Stomach (tissue), 9 donors: Measurements from ENCODE around the gene SURF2. TPM values are rescaled to one million over a fixed set of nuclear protein-coding genes. Genes with fewer than 3 reads are reported as not detected.
A peak's percentile ranks its signal among the peaks of the same experiment; 100 is the strongest.
"Not testable (repeated sequence)": the region's sequence is repeated elsewhere in the genome, so short reads cannot be mapped to it uniquely, and the experiment has no call there.

Experiments used
- DNase-seq, 2 donors: peaks; one replicate each; pipeline versions ENCODE4 v3.0.0 to v3.0.0-alpha.2; 2013 to 2019
- H3K27ac ChIP-seq, 5 donors: fragments of 200-600 bp in 4 of 5; sonication (generic) in 4 of 5; one replicate each; pipeline ENCODE4 v1.5.1; 2013 to 2019; ENCODE audit warnings: mild to moderate bottlenecking in 1 of 5, moderate library complexity in 1 of 5
- H3K27me3 ChIP-seq, 3 donors: fragments of 200-600 bp; sonication (generic); one replicate each; pipeline ENCODE4 v1.5.1; 2017 to 2019; ENCODE audit warnings: mixed run types in 1 of 3
- H3K36me3 ChIP-seq, 4 donors: fragments of 200-600 bp; sonication (generic); 1 replicate in 3 of 4; 2 replicates in 1 of 4; pipeline ENCODE4 v1.5.1; 2016 to 2019
- H3K4me1 ChIP-seq, 4 donors: fragments of 200-600 bp; sonication (generic); one replicate each; pipeline ENCODE4 v1.5.1; 2016 to 2019
- H3K4me3 ChIP-seq, 4 donors: fragments of 200-600 bp; sonication (generic) in 3 of 4; one replicate each; pipeline ENCODE4 v1.5.1; 2016 to 2019; ENCODE audit warnings: mild to moderate bottlenecking in 1 of 4
- H3K9me3 ChIP-seq, 4 donors: fragments of 200-600 bp; sonication (generic); one replicate each; pipeline ENCODE4 v1.5.1; 2016 to 2019
- CTCF ChIP-seq, 7 experiments: fragments of 450-650 bp in 4 of 7; fragments of 200-600 bp in 3 of 7; sonication (generic) in 3 of 7; IDR thresholded peaks; one replicate each; pipeline ENCODE4 v1.5.1; 2016 to 2019; ENCODE audit warnings: antibody characterized with exemption in 7 of 7, control low read depth in 2 of 7, mild to moderate bottlenecking in 1 of 7
- EP300 ChIP-seq: sonication (generic); formaldehyde crosslinking; IDR thresholded peaks from one replicate; pipeline ENCODE4 v1.6.1; 2017; ENCODE audit warnings: antibody characterized with exemption
- POLR2A ChIP-seq, 4 donors: fragments of 450-650 bp; IDR thresholded peaks; one replicate each; pipeline ENCODE4 v1.6.1; 2016; ENCODE audit warnings: antibody characterized with exemption in 4 of 4, control low read depth in 2 of 4, mild to moderate bottlenecking in 1 of 4, moderate library complexity in 1 of 4
- POLR2AphosphoS5 ChIP-seq, 3 donors: sonication (generic); formaldehyde crosslinking; IDR thresholded peaks; one replicate each; pipeline ENCODE4 v1.6.1; 2016; ENCODE audit warnings: antibody characterized with exemption in 3 of 3
- WGBS, 5 donors: extraction: QIAGEN DNeasy Blood & Tissue Kit in 3 of 5; methylation state at CpG; one replicate each; pipeline versions ENCODE4 v1.1.5 to v1.1.7; 2013 to 2018; 5-methylcytosine and 5-hydroxymethylcytosine counted together
- intact Hi-C: fragments of 100-400 bp; cut with DNase I; formaldehyde crosslinking; loops from one replicate; pipeline ENCODE4 v1.15.1; 2023; ENCODE audit warnings: low total_unique reads
- polyA plus RNA-seq, 3 donors: library from polyadenylated mRNA; stranded (reverse); fragments of 200-250 nt; gene quantifications; one replicate each; pipeline ENCODE4 v1.2.3, GENCODE V29; 2013
- total RNA-seq, 5 donors: library from RNA; depleted of rRNA; stranded (reverse); fragments of >200 nt; gene quantifications; one replicate each; pipeline versions ENCODE4 v1.1.0 to v1.2.3, GENCODE V29; 2014 to 2016
- donor health status: healthy with polysubstance abuse.
- donor health status: Bipolar disorder and iron deficiency.
- donor health status: healthy.

The SURF2 gene
- total and polyA plus RNA-seq, 8 donors = 1.8 to 75.3 (median 33.2) TPM

DNA sequence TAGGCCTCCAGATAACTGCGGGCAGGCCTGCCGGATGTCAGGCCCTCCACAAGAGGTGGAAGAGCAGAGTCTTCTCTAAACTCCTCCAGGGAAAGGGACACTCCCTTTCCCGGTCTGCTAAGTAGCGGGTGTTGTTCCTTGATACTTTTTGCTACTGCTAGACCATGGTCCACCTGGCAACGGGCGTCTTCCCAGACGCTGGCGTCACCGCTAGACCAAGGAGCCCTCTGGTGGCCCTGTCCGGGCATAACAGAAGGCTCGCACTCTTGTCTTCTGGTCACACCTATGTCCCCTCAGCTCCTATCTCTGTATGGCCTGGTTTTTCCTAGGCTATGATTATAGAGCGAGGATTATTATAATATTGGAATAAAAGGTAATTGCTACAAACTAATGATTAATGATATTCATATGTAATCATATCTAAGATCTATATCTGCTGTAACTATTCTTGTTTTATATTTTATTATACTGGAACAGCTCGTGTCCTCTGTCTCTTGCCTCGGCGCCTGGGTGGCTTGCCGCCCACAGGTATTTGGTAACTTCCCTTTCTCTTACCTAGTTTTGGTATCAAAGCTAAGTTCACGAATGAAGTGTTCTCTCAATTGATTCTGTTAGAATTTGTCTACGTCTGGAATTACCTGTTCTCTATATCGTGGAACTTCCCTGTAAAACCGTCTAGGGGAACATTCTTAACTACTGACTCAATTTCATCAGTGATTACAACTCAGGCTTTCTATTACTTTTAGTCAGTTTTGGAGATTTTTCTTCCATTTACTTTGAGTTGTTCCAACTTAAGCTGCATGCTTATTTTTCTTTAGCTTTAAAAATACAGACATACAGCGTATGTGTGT is 26.8 kb upstream of the SURF2 start:
- not testable (repeated sequence) for H3K9me3 ChIP-seq, H3K27me3 ChIP-seq, H3K27ac ChIP-seq, H3K4me3 ChIP-seq
- DNase-seq = peak in 1 of 2 donors; percentile 61
- Histone ChIP-seq H3K4me1 (peaks cover 8 to 12% (median 11%) of the 10 kb centered on the region in 4 donors), H3K36me3 (peaks cover 40 to 50% (median 48%) of the 10 kb centered on the region in 4 donors)
- TF ChIP-seq CTCF (IDR thresholded peaks at IDR 0.05) (peak in 5 of 7 experiments; percentile 44 to 69 (median 57)), POLR2AphosphoS5 (IDR thresholded peaks at IDR 0.05) (peak in 1 of 3 donors; percentile 29)
- intact Hi-C loops = loop anchor here (5.0 kb wide), 1 partner anchor 142 kb away; no protein-coding TSS in a partner anchor
- 55 to 64% (median 60%) methylated on average over 21 of the region's 21 CpGs for WGBS, 5 donors

DNA sequence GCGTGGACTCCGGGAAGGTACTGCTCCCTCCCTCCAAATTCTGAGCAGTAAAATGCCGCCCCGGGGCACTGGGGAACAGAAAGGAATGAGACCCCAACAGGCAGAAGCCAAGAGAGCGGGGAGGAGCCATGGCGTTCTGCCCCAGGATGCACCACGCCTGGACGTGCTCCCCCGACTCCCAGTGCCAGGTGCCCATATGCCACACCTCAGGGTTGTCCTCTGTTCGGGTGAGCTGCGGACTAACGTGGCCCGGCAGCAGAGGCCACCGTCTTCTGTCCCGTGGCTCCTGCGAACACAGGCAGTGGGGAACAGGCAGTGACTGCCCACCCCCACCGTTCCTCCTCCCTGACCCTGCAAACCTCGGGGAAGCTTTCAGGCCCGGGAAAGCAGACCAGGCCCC is 25.1 kb upstream of the SURF2 start:
- H3K4me1 ChIP-seq = peaks cover 17 to 27% (median 21%) of the 10 kb centered on the region in 4 donors
- intact Hi-C loops = no loop called here
- WGBS, 5 donors = 83 to 85% (median 84%) methylated on average over 18 to 19 of the region's 19 CpGs
- H3K27me3 ChIP-seq = no peaks in the 10 kb centered on the region
- H3K36me3 ChIP-seq = peaks cover 41 to 52% (median 48%) of the 10 kb centered on the region in 4 donors
- TF ChIP-seq POLR2A (IDR thresholded peaks at IDR 0.05) = no peak
- no peak for TF ChIP-seq EP300
- TF ChIP-seq POLR2AphosphoS5 (IDR thresholded peaks at IDR 0.05) = no peak
- no peak for TF ChIP-seq CTCF (IDR thresholded peaks at IDR 0.05)
- no peak overlapping the region for H3K27ac ChIP-seq
- H3K4me3 ChIP-seq = no peak overlapping the region
- no peak for DNase-seq
- no peaks in the 10 kb centered on the region for H3K9me3 ChIP-seq

DNA sequence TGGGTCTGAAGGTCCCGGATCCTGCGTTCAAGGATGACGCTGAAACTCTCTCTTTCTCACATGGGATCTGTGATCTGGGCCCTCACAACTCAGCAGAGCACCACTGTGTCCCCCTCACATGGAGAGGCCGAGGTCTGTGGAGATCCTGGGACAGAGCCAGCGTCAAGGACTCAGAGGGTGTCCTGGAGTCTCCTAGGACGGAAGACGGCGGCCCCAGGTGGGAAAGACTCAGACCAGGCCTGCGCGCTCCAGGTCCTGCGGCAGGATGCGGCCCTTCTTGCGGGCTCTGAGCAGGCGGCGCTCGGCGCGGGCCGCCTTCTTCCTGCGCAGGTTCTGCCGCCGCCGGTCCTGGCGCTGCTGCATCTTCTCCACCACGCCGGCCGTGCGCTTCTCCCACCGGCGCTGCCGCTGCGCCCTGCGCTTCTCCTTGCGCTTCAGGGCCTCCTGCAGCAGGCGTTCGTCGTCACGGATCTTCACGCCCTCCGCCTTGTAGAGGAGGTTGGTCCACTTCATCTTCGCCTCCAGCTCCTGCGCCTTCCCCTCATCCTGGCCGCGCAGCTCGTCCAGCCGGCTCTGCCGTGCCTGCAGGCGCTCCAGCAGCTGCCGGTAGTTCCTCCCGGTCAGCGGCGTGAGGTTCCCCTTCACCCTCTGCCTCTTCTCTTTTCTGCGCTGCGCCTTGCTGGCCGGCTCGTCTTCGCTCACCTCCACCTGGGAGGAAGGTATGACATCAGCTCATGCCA is 24.5 kb upstream of the SURF2 start:
- H3K36me3 ChIP-seq = peaks cover 41 to 52% (median 48%) of the 10 kb centered on the region in 4 donors
- no peak overlapping the region for H3K27ac ChIP-seq
- H3K4me3 ChIP-seq = no peak overlapping the region
- intact Hi-C loops = no loop called here
- H3K9me3 ChIP-seq = no peaks in the 10 kb centered on the region
- 94 to 98% (median 96%) methylated on average over 37 to 57 of the region's 57 CpGs for WGBS, 5 donors
- TF ChIP-seq POLR2A (IDR thresholded peaks at IDR 0.05) (no peak), EP300 (no peak), CTCF (IDR thresholded peaks at IDR 0.05) (no peak), POLR2AphosphoS5 (IDR thresholded peaks at IDR 0.05) (no peak)
- no peak for DNase-seq
- no peaks in the 10 kb centered on the region for H3K27me3 ChIP-seq
- H3K4me1 ChIP-seq = peaks cover 21 to 33% (median 27%) of the 10 kb centered on the region in 4 donors

- H3K4me3 ChIP-seq = no peak overlapping the region
- H3K27me3 ChIP-seq = no peaks in the 10 kb centered on the region
- peaks cover 41 to 52% (median 48%) of the 10 kb centered on the region in 4 donors for H3K36me3 ChIP-seq
- TF ChIP-seq EP300 = no peak
- no peak overlapping the region for H3K27ac ChIP-seq
- peaks cover 21 to 35% (median 31%) of the 10 kb centered on the region in 4 donors for H3K4me1 ChIP-seq
- 88 to 98% (median 91%) methylated on average over 16 to 20 of the region's 20 CpGs for WGBS, 5 donors
- no peak for DNase-seq
- no peaks in the 10 kb centered on the region for H3K9me3 ChIP-seq
- intact Hi-C loops = no loop called here
Measured at GRCh38 chr9:133332381-133332730, 24.0 kb upstream of the SURF2 start.
